Suprapubic skin (tissue), 4 donors: ENCODE measurements around the gene SIGLEC11. TPM values are rescaled to one million over a fixed set of nuclear protein-coding genes. Genes with fewer than 3 reads are reported as not detected.

ENCODE experiments used
- DNase-seq, 2 donors: peaks; one replicate each; pipeline ENCODE4 v3.0.0-alpha.2; 2019; ENCODE audit warnings: low spot score in 2 of 2
- H3K27ac ChIP-seq: fragments of 200-600 bp; sonication (generic); one replicate; pipeline ENCODE4 v1.5.1; 2019
- H3K27me3 ChIP-seq: fragments of 200-600 bp; sonication (generic); one replicate; pipeline ENCODE4 v1.5.1; 2019
- H3K36me3 ChIP-seq: fragments of 200-600 bp; sonication (generic); one replicate; pipeline ENCODE4 v1.5.1; 2019
- H3K4me1 ChIP-seq: fragments of 200-600 bp; sonication (generic); one replicate; pipeline ENCODE4 v1.5.1; 2019
- H3K4me3 ChIP-seq: fragments of 200-600 bp; sonication (generic); one replicate; pipeline ENCODE4 v1.5.1; 2019; ENCODE audit warnings: mild to moderate bottlenecking
- H3K9me3 ChIP-seq: fragments of 200-600 bp; sonication (generic); one replicate; pipeline ENCODE4 v1.5.1; 2019
- EP300 ChIP-seq: sonication (generic); formaldehyde crosslinking; IDR thresholded peaks from one replicate; pipeline ENCODE4 v1.6.1; 2017; ENCODE audit warnings: antibody characterized with exemption
- POLR2A ChIP-seq, 2 donors: fragments of 450-650 bp; IDR thresholded peaks; one replicate each; pipeline ENCODE4 v1.6.1; 2017; ENCODE audit warnings: antibody characterized with exemption in 2 of 2, mild to moderate bottlenecking in 2 of 2, moderate library complexity in 2 of 2
- POLR2AphosphoS5 ChIP-seq, 3 donors: sonication (generic); formaldehyde crosslinking; IDR thresholded peaks; one replicate each; pipeline ENCODE4 v1.6.1; 2017; ENCODE audit warnings: antibody characterized with exemption in 3 of 3
- WGBS: methylation state at CpG from one replicate; pipeline ENCODE4 v1.1.5; 2018; 5-methylcytosine and 5-hydroxymethylcytosine counted together
- total RNA-seq, 4 donors: library from RNA; depleted of rRNA; stranded (reverse); fragments of >200 nt; gene quantifications; one replicate each; pipeline ENCODE4 v1.1.0, GENCODE V29; 2016
- TF ChIP-seq, protein P1 (sequence below), 2 donors: fragments of 200-600 bp in 1 of 2; fragments of 450-650 bp in 1 of 2; sonication (generic) in 1 of 2; IDR thresholded peaks; one replicate each; pipeline ENCODE4 v1.5.1; 2016 to 2019; ENCODE audit warnings: antibody characterized with exemption in 2 of 2, mild to moderate bottlenecking in 1 of 2, moderate library complexity in 1 of 2

SIGLEC11 gene
- total RNA-seq, 4 donors from 2014 or later = 0.30 TPM; not detected in 3

GRCh38 chr19:49957262-49957915, 3.6 kb downstream of the SIGLEC11 start:
- no peak for DNase-seq
- Histone ChIP-seq H3K4me3 (no peak overlapping the region), H3K4me1 (peaks cover 17% of the 10 kb centered on the region), H3K27ac (no peak overlapping the region), H3K9me3 (no peaks in the 10 kb centered on the region), H3K36me3 (no peaks in the 10 kb centered on the region), H3K27me3 (peaks cover 12% of the 10 kb centered on the region)
- TF ChIP-seq EP300 (no peak), POLR2AphosphoS5 (IDR thresholded peaks at IDR 0.05) (no peak), POLR2A (IDR thresholded peaks at IDR 0.05) (no peak)
- TF ChIP-seq, protein P1, sequence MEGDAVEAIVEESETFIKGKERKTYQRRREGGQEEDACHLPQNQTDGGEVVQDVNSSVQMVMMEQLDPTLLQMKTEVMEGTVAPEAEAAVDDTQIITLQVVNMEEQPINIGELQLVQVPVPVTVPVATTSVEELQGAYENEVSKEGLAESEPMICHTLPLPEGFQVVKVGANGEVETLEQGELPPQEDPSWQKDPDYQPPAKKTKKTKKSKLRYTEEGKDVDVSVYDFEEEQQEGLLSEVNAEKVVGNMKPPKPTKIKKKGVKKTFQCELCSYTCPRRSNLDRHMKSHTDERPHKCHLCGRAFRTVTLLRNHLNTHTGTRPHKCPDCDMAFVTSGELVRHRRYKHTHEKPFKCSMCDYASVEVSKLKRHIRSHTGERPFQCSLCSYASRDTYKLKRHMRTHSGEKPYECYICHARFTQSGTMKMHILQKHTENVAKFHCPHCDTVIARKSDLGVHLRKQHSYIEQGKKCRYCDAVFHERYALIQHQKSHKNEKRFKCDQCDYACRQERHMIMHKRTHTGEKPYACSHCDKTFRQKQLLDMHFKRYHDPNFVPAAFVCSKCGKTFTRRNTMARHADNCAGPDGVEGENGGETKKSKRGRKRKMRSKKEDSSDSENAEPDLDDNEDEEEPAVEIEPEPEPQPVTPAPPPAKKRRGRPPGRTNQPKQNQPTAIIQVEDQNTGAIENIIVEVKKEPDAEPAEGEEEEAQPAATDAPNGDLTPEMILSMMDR (IDR thresholded peaks at IDR 0.05) = no peak
- 88% methylated on average over 10 of the region's 10 CpGs for WGBS

GRCh38 chr19:49956115-49956495, 4.9 kb downstream of the SIGLEC11 start:
- H3K9me3 ChIP-seq = no peaks in the 10 kb centered on the region
- DNase-seq = no peak
- H3K27ac ChIP-seq = no peak overlapping the region
- TF ChIP-seq POLR2A (IDR thresholded peaks at IDR 0.05) = no peak
- TF ChIP-seq, protein P1 (IDR thresholded peaks at IDR 0.05) = no peak
- TF ChIP-seq EP300 = no peak
- TF ChIP-seq POLR2AphosphoS5 (IDR thresholded peaks at IDR 0.05) = no peak
- H3K27me3 ChIP-seq = peaks cover 12% of the 10 kb centered on the region
- no peaks in the 10 kb centered on the region for H3K36me3 ChIP-seq
- 76% methylated on average over 9 of the region's 9 CpGs for WGBS
- no peak overlapping the region for H3K4me3 ChIP-seq
- peaks cover 17% of the 10 kb centered on the region for H3K4me1 ChIP-seq

GRCh38 chr19:49954933-49955332, 6.0 kb downstream of the SIGLEC11 start:
- WGBS = 75% methylated on average over 11 of the region's 11 CpGs
- H3K4me1 ChIP-seq = peaks cover 17% of the 10 kb centered on the region
- no peak for TF ChIP-seq EP300
- H3K4me3 ChIP-seq = no peak overlapping the region
- no peaks in the 10 kb centered on the region for H3K36me3 ChIP-seq
- peaks cover 12% of the 10 kb centered on the region for H3K27me3 ChIP-seq
- no peaks in the 10 kb centered on the region for H3K9me3 ChIP-seq
- no peak overlapping the region for H3K27ac ChIP-seq
- DNase-seq = no peak

DNA sequence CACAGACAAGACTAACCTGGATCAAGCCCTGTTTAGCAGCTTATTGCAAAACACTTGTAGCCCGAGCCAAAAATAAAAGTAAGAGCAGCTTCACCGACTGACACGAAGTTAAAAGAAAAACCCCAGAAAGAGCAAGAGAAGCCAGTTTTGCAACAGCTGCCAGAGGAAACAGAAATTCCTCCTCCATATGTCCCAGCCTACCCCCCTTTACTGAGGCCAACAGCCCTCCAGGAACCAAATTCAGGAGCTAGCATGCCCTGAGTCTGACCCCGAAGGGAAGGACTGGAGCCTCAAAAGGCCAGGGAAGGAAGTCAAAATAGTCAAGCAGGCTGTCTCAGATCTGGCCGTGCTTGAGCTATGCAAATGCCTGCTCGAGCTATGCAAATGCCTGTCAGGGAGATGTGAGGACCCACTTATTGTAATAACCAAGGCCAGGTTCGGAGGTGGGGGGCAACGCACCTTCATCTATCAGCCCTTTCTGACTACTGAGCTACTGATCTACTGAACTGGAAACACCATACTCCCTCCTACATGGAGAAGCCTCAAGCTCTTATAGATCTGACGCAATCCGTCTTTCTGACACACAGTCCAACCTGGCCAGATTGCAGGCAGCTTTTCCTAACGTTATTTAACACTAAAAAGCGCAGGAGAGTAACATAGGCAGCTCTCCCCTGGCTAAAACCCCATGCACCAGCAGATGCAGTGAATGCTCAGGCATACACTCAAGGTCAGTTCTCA, 6.7 kb downstream of the SIGLEC11 start:
- H3K4me1 ChIP-seq = peaks cover 17% of the 10 kb centered on the region
- H3K9me3 ChIP-seq = no peaks in the 10 kb centered on the region
- 17% methylated on average over 12 of the region's 12 CpGs for WGBS
- no peak overlapping the region for H3K27ac ChIP-seq
- no peak overlapping the region for H3K4me3 ChIP-seq
- peak in 1 of 2 donors; percentile 23 for DNase-seq
- H3K27me3 ChIP-seq = peaks cover 12% of the 10 kb centered on the region
- H3K36me3 ChIP-seq = no peaks in the 10 kb centered on the region
- TF ChIP-seq POLR2A (IDR thresholded peaks at IDR 0.05) (no peak), EP300 (no peak), POLR2AphosphoS5 (IDR thresholded peaks at IDR 0.05) (no peak)
- TF ChIP-seq, protein P1 (IDR thresholded peaks at IDR 0.05) = no peak

DNA sequence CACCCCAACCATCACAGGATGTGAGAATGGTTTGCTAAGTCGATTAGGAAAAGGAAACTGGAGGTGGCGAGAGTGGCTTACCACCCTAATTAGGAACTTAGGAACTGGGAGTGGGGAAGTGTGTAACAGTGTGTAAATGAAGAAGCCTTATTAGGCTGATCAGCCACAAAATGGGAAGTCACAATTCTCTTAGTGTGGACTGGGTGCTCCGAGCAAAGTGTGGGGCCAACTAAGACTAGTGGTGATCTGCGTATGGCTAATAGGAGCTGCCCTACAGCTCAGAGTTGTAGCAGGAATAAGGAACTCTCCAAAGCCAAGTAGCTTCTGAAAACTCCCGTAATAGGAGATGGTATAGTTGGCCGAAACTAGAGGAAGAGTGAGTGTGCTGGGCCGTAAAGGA, 7.6 kb downstream of the SIGLEC11 start:
- no peaks in the 10 kb centered on the region for H3K9me3 ChIP-seq
- WGBS = 62% methylated on average over 7 of the region's 7 CpGs
- H3K27ac ChIP-seq = no peak overlapping the region
- DNase-seq = peak in 1 of 2 donors; percentile 32
- H3K27me3 ChIP-seq = peaks cover 8% of the 10 kb centered on the region
- H3K36me3 ChIP-seq = no peaks in the 10 kb centered on the region
- peaks cover 17% of the 10 kb centered on the region for H3K4me1 ChIP-seq
- no peak overlapping the region for H3K4me3 ChIP-seq
- TF ChIP-seq, protein P1 (IDR thresholded peaks at IDR 0.05) = no peak
- TF ChIP-seq EP300 (no peak), POLR2AphosphoS5 (IDR thresholded peaks at IDR 0.05) (no peak), POLR2A (IDR thresholded peaks at IDR 0.05) (no peak)
